Measurements from ENCODE around the gene DHX58.

Gene DHX58

GRCh38 chr17:42053731-42054500, 58.6 kb downstream of the DHX58 start:
- DNase-seq (ENCODE audit: low read depth, low spot score): no peak

GRCh38 chr17:42052346-42052877, 60.1 kb downstream of the DHX58 start:
- DNase-seq (ENCODE audit: low read depth, low spot score): no peak

GRCh38 chr17:42051645-42052044, 60.9 kb downstream of the DHX58 start:
- DNase-seq (ENCODE audit: low read depth, low spot score): no peak
